Lower lobe of right lung (tissue), 2 donors: Measurements from ENCODE around the gene ARIH2. TPM values are rescaled to one million over a fixed set of nuclear protein-coding genes. Genes with fewer than 3 reads are reported as not detected.

Experiments used
- ATAC-seq, 2 donors: fragments of 200-7000 bp; cut with Tn5 transposase; one replicate each; pipeline ENCODE4 v1.9.1; 2020 to 2022; ENCODE audit warnings: mild to moderate bottlenecking in 2 of 2, moderate library complexity in 2 of 2
- DNase-seq: peaks from one replicate; pipeline ENCODE4 v3.0.0-alpha.2; 2020
- H3K27ac ChIP-seq: fragments of 200-600 bp; one replicate; pipeline ENCODE4 v1.8.0; 2022
- H3K27me3 ChIP-seq: fragments of 200-600 bp; one replicate; pipeline ENCODE4 v1.8.0; 2022; ENCODE audit warnings: low read depth
- H3K36me3 ChIP-seq: fragments of 200-600 bp; one replicate; pipeline ENCODE4 v1.8.0; 2022; ENCODE audit warnings: mild to moderate bottlenecking
- H3K4me1 ChIP-seq: fragments of 200-600 bp; one replicate; pipeline ENCODE4 v1.8.0; 2022
- H3K4me3 ChIP-seq: fragments of 200-600 bp; one replicate; pipeline ENCODE4 v1.8.0; 2022; ENCODE audit warnings: mild to moderate bottlenecking
- H3K9me3 ChIP-seq: fragments of 200-600 bp; one replicate; pipeline ENCODE4 v1.8.0; 2022
- intact Hi-C: fragments of 100-400 bp; cut with DNase I; formaldehyde crosslinking; loops from one replicate; pipeline ENCODE4 v1.11.0; 2022
- total RNA-seq: library from RNA; stranded (reverse); fragmentation: NEBNext Ultra II Directional; extraction: Animal tissue kit (Norgen Biotek cat#: 25700); gene quantifications from one replicate; pipeline ENCODE4 v1.2.1, GENCODE V29; 2021
- TF ChIP-seq, protein P1 (sequence below): fragments of 200-600 bp; IDR thresholded peaks from one replicate; pipeline ENCODE4 v1.8.0; 2022; ENCODE audit warnings: antibody characterized with exemption, mild to moderate bottlenecking
- donor health status: DM: no; HTN: yes; CAD: no; lungs with severe emphysema.

Gene ARIH2
- total RNA-seq, 1 donor from 2014 or later: 87.4 TPM

GRCh38 chr3:48974076-48974864 is 55.6 kb downstream of the ARIH2 start:
- ATAC-seq: no peak
- peaks cover 98% of the 10 kb centered on the region for H3K36me3 ChIP-seq
- no peak for DNase-seq
- TF ChIP-seq, protein P1, sequence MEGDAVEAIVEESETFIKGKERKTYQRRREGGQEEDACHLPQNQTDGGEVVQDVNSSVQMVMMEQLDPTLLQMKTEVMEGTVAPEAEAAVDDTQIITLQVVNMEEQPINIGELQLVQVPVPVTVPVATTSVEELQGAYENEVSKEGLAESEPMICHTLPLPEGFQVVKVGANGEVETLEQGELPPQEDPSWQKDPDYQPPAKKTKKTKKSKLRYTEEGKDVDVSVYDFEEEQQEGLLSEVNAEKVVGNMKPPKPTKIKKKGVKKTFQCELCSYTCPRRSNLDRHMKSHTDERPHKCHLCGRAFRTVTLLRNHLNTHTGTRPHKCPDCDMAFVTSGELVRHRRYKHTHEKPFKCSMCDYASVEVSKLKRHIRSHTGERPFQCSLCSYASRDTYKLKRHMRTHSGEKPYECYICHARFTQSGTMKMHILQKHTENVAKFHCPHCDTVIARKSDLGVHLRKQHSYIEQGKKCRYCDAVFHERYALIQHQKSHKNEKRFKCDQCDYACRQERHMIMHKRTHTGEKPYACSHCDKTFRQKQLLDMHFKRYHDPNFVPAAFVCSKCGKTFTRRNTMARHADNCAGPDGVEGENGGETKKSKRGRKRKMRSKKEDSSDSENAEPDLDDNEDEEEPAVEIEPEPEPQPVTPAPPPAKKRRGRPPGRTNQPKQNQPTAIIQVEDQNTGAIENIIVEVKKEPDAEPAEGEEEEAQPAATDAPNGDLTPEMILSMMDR: no peak
- H3K4me1 ChIP-seq: no peaks in the 10 kb centered on the region
- H3K27me3 ChIP-seq: no peaks in the 10 kb centered on the region
- no peak overlapping the region for H3K4me3 ChIP-seq
- H3K9me3 ChIP-seq: no peaks in the 10 kb centered on the region
- intact Hi-C loops: no loop called here
- H3K27ac ChIP-seq: no peak overlapping the region

DNA sequence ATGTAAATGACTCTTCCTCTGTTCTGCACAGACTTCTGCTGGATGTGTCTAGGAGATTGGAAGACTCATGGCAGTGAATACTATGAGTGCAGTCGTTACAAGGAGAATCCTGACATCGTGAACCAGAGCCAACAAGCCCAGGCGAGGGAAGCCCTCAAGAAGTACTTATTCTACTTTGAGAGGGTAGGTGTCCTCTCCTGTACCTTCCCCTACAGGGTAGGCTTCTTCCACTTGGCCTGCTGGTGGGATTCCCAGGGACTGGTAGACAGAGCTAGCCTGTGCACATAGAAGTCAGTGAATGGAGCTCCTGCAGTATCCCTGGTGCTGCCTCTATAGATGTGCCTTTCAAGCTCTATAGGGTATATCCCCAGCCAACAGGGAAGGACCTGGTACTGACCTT is 60.8 kb downstream of the ARIH2 start:
- Histone ChIP-seq H3K9me3 (no peaks in the 10 kb centered on the region), H3K27ac (no peak overlapping the region), H3K4me1 (no peaks in the 10 kb centered on the region), H3K36me3 (peaks cover 98% of the 10 kb centered on the region), H3K4me3 (no peak overlapping the region), H3K27me3 (no peaks in the 10 kb centered on the region)
- ATAC-seq (no peak), DNase-seq (no peak)
- TF ChIP-seq, protein P1: no peak
- intact Hi-C loops: no loop called here

DNA sequence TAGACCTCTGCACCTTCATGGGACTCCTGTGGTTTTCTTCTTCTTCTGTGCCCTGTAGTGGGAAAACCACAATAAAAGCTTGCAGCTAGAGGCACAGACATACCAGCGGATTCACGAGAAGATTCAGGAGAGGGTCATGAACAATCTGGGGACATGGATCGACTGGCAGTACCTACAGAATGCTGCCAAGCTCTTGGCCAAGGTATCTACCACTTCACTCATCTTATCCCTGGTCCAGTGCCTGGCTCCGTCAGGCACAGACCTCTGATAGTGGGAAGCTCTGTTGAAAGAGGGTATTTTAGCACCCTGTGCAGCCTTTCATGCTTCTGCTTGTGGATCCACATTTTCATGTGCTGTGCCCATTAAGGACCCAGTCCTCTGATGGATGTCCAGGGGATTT is 61.7 kb downstream of the ARIH2 start:
- no peak for DNase-seq
- Histone ChIP-seq H3K27me3 (no peaks in the 10 kb centered on the region), H3K27ac (no peak overlapping the region), H3K36me3 (peaks cover 97% of the 10 kb centered on the region), H3K4me3 (no peak overlapping the region), H3K4me1 (no peaks in the 10 kb centered on the region), H3K9me3 (no peaks in the 10 kb centered on the region)
- TF ChIP-seq, protein P1: no peak
- intact Hi-C loops: no loop called here
- ATAC-seq: no peak

GRCh38 chr3:48982016-48982415 is 63.4 kb downstream of the ARIH2 start:
- ATAC-seq (no peak), DNase-seq (no peak)
- TF ChIP-seq, protein P1: no peak
- intact Hi-C loops: no loop called here
- H3K27me3 ChIP-seq: no peaks in the 10 kb centered on the region
- peaks cover 89% of the 10 kb centered on the region for H3K36me3 ChIP-seq
- H3K27ac ChIP-seq: no peak overlapping the region
- H3K4me1 ChIP-seq: no peaks in the 10 kb centered on the region
- no peak overlapping the region for H3K4me3 ChIP-seq
- no peaks in the 10 kb centered on the region for H3K9me3 ChIP-seq

DNA sequence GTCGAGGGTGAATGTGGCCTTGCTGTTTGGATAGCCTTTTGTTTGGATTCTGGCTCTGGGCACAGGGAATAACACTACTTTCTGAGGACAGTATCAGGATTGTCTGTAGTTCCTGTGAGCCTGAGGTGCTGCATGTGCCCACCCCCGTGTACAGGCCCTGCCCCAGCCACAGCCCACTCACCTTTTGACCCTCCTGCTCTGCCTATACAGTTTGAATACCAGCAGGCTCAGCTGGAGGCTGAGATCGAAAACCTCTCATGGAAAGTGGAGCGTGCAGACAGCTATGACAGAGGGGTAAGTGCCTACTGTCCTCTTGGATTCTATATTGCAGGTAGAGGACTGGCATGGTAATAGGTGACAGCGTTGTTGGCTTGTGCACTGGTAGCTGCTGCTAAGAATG is 64.0 kb downstream of the ARIH2 start:
- DNase-seq: no peak

More for the DNA sequence above, 64.0 kb downstream of the ARIH2 start:
- TF ChIP-seq, protein P1: no peak
- no peaks in the 10 kb centered on the region for H3K27me3 ChIP-seq
- no peak overlapping the region for H3K27ac ChIP-seq
- H3K9me3 ChIP-seq: no peaks in the 10 kb centered on the region
- H3K4me1 ChIP-seq: no peaks in the 10 kb centered on the region
- no peak overlapping the region for H3K4me3 ChIP-seq
- H3K36me3 ChIP-seq: peaks cover 82% of the 10 kb centered on the region
- intact Hi-C loops: no loop called here
- ATAC-seq: no peak
